ENCODE results near the gene ARHGAP24.
A peak's percentile ranks its signal among the peaks of the same experiment; 100 is the strongest.

ARHGAP24 gene

DNA sequence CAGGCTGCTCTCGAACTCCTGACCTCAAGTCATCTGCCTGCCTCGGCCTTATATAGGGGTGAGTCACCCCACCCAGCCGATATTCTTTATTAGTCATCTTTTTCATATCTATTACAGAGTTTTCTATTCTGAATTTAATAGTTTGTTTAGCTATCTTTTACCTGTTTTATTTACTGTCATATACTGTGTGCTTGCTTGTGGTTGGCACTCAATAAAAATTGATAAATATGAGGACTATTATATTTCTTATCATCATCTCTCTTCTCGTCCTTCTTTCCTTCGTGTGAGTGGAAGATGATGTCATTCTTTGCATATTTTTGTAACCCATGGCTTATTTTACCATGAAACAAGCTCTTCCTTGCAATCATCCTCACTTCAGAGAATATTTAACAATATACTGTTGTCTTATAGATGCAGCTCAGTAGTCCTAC is 265.5 kb downstream of the ARHGAP24 start:
- DNase-seq (ENCODE audit: low spot score) = no peak

DNA sequence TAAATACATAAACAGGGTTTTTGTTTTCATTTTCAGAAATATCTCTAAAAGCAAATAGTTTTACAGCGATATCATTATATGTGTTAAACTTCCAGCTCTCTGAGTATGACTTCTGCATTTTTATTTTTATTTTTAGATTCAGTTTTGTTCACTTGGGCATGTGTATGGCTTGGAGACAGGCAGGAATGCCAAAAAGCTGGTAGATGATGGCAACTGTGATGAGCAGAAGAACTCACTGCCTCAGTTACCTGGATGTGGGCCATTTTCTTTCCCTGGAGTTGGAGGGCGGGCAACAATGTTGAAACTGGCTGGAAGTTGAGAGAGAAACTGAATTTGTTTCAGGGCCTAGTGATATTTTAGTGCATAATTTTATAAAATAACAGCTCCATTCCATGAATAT is 266.4 kb downstream of the ARHGAP24 start:
- DNase-seq (ENCODE audit: low spot score) = no peak

DNA sequence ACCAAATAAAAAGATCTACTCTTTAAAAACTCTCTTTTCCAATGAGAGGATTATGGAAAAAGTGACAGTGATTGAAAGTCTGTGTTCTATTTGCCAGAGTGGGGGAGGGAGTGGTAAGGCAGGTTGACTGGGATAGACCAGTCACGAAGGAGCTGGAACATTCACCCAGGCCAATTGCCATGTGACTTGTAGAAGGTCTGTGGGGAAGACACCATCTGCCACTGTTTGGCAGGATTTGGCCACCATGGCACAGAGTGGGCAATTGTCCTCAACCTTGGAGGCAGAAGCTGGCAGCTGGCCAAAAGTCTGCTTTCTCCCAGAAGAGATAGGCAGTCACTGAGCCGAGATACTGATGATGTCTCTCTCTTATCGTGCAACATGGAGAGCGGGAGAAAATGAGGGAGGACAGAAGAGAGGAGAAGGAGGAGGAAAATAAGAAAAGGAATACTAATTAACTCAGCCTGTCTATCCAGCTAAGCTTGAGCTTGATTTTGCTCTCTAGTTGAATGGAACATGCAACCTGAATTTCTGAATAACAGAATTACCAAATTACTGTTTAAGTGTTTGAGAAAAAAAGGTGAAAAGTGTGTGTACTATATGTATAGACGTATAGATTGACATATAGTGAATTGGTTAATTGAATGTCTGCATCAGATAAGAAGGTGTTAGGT is 267.1 kb downstream of the ARHGAP24 start:
- no peak for DNase-seq (ENCODE audit: low spot score)

DNA sequence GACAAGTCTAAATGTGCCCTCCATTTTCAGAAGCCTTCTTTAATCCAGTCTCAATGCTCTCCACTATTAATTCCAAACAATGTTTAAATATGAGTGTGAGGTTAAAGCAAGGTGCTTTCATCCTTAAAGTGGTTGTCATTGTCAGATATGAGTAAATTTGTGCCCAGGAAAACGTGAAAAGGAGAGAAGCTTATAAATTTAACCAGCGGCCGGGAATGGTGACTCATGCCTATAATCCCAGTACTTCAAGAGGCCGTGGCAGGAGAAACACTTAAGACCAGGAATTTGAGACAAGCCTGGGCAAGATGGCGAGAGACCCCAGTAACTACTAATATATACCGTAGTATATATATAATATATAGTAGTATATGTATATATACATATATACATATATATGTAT is 270.0 kb downstream of the ARHGAP24 start:
- DNase-seq (ENCODE audit: low spot score) = no peak

DNA sequence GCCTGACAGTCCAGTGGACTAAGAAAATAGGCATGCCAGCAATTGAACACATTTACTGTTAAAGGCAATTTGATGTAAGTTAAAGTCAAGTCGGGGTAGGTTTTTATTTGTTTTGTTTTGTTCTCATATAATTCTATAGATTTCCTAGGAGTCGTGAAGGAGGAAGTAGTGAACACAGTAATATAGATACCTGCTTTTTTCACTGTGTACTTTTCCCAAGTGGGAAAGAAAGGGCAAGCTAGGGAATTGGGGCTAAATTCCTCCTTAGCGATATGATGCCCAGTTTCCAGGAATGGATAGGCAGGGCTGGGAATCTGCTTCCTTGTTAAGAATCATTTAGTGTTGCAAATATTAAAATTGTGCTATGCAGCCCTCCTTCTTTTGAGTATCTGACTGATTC is 271.0 kb downstream of the ARHGAP24 start:
- DNase-seq (ENCODE audit: low spot score) = no peak

DNA sequence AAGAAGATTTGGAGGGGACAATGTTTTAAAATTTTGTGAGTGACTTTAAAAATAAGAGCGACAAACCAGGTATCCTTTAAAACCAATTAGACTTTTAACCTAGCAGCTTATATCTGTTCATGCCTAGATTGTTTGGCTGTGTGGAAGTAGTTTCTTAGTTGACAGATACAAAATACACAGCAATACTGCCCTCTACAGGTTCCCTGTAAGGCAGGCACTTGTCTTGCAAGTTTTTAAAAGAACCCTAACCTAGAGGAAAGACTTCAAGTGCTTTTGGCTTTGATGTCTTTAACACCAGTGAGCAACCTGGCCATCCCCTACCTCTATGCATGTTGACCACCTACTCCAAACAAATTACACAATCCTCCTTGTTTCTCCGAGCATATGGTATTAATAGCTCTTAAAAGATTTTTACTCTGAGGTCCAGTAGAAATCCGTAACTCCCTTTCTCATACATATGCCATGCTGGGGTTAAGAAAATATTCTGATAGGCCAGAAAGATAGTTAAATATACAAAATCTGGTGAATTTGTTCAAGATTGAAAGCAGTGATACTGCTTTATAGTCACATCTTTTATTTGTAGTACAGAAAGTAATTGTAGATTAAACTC is 273.0 kb downstream of the ARHGAP24 start:
- peak; percentile 39 for DNase-seq (ENCODE audit: low spot score)

DNA sequence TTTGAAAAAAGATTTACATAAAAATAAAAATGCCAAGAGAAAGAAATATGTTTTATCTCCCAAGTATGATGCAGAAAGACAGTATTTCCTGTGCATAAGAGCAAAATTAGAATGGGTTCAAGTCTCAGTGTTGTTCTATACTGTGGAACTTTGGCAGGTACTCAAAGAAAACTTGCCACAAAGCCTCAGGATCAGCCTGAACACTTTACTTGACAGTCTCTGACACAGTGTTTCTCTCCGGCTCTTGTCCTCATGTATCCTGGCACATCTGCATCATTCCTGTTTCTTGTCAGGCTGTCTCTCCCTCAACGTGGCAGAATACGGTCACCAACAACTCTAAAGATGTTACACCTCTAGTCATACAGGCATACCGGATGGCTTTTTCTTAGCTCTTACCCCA is 273.7 kb downstream of the ARHGAP24 start:
- DNase-seq (ENCODE audit: low spot score) = no peak

DNA sequence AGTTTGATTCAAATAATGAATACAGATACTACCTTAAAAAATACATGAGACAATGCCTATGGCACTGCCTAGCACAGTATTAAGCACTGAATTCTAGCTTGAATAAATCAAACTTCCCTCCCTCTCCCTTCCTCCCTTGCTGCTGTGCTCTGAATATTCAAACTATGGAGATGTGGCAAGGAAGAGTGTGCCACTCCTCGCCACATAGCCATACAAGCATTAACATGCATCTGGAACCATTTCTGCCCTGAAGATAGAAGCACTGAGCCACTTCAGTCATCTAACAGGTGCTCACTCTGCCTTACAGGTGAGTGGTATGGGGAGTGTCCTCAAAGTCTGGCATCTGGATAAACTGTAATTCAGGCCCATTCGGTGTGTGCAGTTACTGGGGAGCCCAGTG is 276.9 kb downstream of the ARHGAP24 start:
- no peak for DNase-seq (ENCODE audit: low spot score)

DNA sequence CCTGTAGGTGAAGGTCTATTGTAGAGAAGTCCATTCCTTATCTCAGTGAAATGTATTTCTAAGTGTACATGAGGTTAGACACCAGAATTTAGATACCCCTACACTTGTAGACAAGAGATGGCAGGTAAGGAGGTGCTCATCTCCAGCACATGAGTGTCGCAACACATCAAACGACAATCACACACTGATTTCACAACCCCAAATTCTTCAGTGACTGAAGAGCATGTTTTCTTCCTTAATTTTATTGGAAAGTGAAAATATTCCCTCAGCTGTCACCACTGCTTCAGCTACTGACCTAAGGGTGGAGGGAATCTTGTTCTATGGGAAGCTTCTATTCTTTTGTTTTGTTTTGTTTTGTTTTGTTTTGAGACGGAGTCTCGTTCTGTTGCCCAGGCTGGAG is 280.3 kb downstream of the ARHGAP24 start:
- DNase-seq (ENCODE audit: low spot score) = no peak

DNA sequence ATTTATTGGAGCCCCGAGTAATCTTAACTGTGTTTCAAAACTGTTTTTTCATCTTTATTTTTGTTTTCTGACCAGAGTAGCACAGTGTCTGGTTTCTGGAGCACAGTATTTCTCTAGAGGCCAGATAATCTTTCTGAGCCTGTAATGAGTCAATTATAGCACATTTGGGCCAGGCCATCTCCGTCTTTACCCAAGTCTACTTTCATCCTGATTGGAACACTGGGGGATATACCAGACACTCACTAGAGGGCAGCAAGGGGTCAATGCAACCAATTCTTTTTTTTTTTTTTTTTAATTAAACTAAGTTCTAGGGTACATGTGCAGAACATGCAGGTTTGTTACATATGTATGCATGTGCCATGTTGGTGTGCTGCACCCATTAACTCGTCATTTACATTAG is 282.0 kb downstream of the ARHGAP24 start:
- DNase-seq (ENCODE audit: low spot score) = peak; percentile 6

DNA sequence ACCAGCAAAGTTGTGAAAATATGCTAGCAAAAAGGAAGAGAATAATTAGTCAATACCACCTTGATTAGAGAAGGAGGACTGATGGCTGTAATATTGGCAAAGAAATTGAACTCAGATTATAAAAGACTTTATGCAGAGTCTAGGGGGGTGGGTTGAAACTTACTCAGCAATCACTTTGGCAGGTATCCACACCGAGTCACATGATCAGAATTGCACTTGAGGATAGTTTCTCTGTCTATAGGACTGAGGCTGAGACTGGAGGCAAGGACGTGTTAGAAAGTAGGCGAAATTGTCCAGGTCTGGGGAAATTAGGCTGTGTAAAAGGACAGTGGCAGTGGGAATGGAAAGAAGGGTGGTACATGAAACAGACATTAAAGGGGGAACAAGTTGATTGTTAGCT is 284.4 kb downstream of the ARHGAP24 start:
- DNase-seq (ENCODE audit: low spot score) = no peak

DNA sequence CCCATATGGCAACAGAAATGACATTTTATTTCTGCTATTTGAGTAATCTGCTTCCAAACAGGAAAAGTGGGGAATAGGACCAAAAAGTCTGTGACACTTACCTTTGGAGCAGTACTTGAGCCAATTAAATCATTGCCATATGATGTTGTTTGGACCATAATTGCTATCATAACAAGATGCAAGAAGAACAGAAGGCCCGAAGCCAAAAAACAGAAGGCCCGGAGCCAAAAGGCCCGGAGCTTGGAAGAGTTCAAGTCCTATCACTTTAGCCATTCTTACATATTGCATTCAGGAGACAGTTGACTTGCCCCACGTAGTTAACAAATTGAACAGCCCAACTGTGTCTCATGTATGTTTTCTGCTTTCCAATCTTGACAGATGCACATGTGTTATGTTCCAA is 285.6 kb downstream of the ARHGAP24 start:
- DNase-seq (ENCODE audit: low spot score) = no peak

DNA sequence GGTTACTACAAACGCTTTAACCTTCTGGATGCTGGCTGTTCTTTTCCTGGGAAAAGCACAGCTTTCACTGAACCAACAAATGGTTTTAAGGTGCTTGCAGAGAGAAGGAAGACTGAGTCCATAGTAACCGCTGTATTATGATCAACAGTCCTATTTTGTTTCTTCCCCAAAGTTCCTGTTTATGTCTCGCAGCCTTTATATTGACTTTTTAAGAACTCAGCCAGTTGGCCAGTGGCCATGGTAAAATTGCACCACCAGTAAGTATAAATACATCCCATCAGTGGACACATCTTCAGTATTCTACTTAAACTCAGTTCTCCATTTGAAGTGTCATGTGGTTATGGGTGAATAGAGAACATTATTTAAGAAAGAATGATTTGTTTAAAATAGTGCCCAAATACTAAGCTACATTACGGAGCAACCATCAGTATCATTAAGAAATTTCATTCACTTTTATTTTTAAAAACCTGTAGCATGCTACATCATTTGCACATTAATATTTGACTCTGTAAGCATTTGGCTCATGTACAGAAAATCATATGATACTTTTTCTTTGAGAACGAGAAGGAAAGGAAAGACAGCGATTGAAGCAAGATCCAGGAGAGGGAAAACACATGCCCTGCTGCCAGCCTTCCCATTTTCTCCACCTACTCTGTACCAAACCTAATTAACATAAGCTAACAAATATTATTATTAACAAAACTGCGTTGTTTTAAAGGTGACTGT is 287.0 kb downstream of the ARHGAP24 start:
- no peak for DNase-seq (ENCODE audit: low spot score)

DNA sequence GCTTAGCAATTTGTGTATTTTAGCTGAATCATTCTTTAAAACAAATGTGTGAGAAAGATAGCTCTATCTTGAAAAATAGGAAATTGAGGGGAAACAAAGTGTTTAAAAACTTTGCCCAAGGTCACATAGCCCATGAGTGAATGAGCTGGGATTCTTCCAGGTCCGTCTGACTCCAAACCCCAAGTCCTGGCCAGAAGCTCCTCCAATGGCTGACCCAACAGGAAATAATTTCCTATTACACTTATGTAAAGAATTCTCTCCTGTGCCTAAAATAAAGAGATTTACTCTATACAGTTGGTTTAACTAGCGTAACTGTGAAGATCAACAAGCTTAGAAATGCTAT is 287.6 kb downstream of the ARHGAP24 start:
- DNase-seq (ENCODE audit: low spot score) = no peak

DNA sequence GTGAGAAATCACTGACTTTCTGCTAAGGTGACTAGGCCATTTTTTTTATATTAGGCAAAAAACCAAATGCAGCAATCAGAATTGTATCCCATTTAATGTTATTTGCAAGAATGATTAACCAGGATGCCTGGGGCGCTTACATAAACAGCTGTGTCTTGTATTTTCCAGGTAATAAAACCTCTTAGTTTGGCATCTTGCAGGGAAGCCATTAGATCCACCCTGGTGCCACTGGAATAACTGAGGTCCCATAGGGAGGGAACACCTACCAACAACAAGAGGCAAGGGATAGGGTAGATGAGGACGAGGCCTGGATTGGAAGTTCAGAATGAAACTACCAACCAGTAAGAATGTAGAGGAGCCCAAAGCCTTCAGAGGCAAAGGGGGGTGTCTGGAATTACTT is 288.3 kb downstream of the ARHGAP24 start:
- DNase-seq (ENCODE audit: low spot score) = no peak

DNA sequence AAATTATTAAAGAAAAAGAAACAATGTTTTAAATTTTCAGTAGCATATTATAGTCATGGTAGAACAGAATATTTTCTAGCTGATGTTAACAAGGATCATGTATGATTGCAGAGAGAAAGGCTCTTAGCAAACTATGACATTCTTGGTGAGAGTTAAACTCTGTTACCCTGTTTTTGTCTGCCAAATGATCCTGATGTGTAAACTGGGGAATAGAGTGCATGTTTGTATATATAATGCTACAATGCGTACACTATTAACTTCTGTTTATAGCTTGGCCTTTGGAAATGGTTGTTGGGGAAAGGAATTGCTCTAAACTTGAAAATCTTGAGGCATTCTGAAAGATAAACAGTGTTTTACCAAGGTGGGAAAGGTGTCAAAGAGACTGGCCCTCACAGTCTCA is 292.7 kb downstream of the ARHGAP24 start:
- DNase-seq (ENCODE audit: low spot score) = no peak

DNA sequence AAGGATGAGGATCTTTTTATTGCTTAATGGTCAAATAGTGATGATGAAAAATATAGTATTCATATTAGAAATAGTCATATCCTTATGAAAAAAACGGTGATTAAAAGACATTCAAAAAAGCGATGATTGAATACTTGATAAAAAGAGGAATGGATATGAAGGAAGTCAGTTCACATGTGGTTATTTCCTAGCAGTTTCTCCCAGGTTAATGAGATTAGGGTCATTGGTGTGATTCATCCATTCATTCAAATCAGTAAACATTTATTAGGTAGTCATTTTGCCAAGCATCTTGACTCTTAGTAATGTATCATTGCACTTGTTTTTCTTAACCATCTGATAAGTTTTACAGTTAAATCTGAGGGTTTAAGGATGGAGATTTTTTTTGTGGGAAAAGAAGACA is 294.1 kb downstream of the ARHGAP24 start:
- DNase-seq (ENCODE audit: low spot score) = no peak

DNA sequence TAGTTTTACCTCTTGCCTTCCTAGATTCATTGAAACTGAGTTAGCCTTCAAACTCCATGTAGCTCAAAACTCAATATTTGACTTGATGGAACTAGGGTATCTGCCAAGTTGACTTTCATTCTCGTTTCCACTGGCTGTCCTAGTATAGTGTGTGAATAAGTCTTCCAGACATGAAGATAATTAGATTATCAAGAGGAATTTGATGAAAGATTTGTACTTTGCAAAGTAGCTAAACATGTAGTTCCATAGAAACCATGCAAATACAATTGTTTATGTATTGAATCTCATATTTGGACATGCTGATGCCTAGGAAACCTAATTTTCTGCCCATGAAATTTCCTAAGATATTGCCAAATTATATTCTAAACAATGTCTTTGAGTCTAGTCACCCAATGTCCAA is 297.5 kb downstream of the ARHGAP24 start:
- DNase-seq (ENCODE audit: low spot score) = no peak

DNA sequence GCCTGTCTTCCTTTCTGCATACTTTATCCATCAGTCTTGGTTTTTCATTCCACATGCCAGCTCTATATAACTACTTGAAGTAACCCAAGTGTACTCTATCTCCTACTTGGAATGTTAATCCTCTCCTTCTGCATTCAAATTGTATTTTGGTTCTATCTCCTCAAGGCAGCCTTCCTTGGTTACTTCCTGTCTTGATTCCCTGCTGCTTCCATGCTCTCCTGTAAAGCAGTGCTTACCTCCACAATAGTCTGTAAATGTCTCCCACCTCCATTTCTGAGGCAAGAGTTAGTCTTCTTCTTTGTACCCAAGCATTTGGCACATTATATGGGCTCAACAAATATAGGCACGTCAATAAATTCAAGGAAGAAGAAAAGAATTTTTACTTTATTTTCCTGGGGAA is 298.4 kb downstream of the ARHGAP24 start:
- no peak for DNase-seq (ENCODE audit: low spot score)

DNA sequence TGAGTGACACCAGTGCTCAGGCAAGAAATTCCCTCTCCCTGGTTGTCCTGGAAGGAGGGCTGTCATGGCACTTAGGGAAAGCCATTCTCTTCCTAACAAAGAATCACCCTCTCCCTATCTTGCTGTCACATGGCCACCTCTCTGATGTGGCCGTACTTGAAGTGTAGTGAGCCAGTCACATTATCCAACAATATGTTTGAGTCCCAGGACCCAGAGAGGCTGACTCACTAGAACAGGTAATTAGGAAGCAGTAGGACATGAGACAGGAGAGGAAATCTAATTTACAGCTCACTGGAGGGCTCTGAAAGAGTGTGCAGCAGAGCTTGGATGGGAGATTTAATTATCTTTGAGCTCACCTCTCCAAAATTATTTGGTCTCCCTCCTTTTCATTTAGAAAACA is 299.1 kb downstream of the ARHGAP24 start:
- no peak for DNase-seq (ENCODE audit: low spot score)

DNA sequence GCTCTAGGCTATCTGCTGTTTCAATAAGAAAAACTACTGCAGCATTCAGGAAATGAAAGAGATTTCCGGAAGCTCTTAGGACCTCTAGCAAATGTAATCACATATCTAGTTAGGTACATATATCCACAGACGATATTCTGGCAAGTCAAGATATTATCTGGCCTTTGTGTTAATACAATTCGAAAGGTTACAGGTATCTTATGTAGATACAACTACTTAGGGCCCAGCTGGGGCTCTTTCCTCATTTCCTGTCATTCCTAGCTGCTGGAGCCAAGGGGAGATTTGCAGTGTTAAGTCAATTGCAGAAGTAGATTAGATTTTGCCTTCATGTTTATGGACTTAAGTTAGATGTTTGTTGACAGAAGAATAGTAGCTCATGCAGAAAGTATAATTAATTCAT is 299.5 kb downstream of the ARHGAP24 start:
- no peak for DNase-seq (ENCODE audit: low spot score)

DNA sequence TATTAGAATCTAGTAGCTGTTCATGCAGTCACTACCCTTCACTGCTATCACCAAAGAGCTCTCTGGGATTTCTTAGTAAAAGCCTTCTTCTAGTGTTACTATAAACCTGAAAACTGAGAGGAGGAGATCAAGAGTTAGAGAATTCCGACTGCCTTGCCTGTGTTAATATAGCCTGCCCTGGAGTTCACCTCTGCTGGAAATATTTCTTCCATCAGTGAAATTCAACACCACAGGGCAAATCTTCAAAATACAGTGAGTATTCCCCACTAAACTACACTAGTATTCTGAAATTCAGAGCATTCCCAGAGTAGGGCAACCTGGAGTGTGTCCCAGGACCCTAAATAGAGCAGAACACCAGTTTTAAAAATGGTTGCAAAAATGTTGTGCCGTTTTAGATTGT is 301.1 kb downstream of the ARHGAP24 start:
- no peak for DNase-seq (ENCODE audit: low spot score)

DNA sequence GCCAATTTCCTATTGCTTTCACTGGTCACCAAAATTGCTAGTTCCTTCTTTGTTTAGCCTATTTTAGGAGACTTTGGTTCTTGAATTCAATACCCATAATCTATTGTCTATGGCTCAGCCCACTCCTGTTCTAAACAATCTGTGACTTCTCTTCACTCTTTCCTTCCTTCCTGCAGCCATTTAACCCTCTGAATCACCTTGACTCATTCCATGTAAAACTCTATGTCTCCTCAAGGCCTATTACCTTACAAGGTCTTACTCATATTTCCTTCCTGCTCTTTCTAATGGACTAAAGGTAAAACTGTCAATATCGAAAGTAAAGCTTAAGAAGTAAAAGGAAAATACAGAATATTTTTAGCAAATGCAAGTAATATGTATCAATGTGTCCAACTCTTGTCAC is 301.6 kb downstream of the ARHGAP24 start:
- no peak for DNase-seq (ENCODE audit: low spot score)
